SU-DHL-6 (cell line): ENCODE data around the gene NTN3.

Experiments
- H2AFZ ChIP-seq: fragments of 200-600 bp; sonication (generic); 2 replicates; pipeline ENCODE4 v1.6.1; 2014; ENCODE audit warnings: low read depth, mild to moderate bottlenecking, moderate library complexity, mixed read lengths, antibody characterized with exemption, low read length; ENCODE audit not compliant: severe bottlenecking
- H3F3A ChIP-seq: fragments of 200-600 bp; shearing (Covaris generic); 2 replicates; pipeline ENCODE4 v1.6.0; 2016; ENCODE audit warnings: antibody characterized with exemption, mild to moderate bottlenecking; ENCODE audit not compliant: insufficient read depth
- H3K27ac ChIP-seq: fragments of 200-600 bp; sonication (generic); 2 replicates; pipeline ENCODE4 v1.5.1; 2016; ENCODE audit warnings: low read depth, mild to moderate bottlenecking, low read length, moderate library complexity, mixed read lengths
- H3K27me3 ChIP-seq: fragments of 200-600 bp; sonication (generic), shearing (Covaris generic); 2 replicates; pipeline ENCODE4 v1.6.0; 2014; ENCODE audit warnings: mild to moderate bottlenecking, low read length
- H3K36me3 ChIP-seq: fragments of 200-600 bp; sonication (generic); 2 replicates; pipeline ENCODE4 v1.6.1; 2014; ENCODE audit warnings: mild to moderate bottlenecking, low read length, mixed read lengths
- H3K4me2 ChIP-seq: fragments of 300-600, 200-600 bp; shearing (Covaris generic), sonication (generic); 2 replicates; pipeline ENCODE4 v1.6.0; 2014; ENCODE audit warnings: low read length, low read depth, mild to moderate bottlenecking; ENCODE audit not compliant: poor library complexity, severe bottlenecking
- H3K4me3 ChIP-seq: fragments of 200-600 bp; sonication (generic); 2 replicates; pipeline ENCODE4 v1.5.1; 2014; ENCODE audit warnings: antibody characterized with exemption, low read length, mild to moderate bottlenecking, mixed read lengths; ENCODE audit not compliant: insufficient read depth, poor library complexity, severe bottlenecking
- H3K79me2 ChIP-seq: fragments of 200-600 bp; sonication (generic); 2 replicates; pipeline ENCODE4 v1.6.1; 2014; ENCODE audit warnings: mild to moderate bottlenecking, low read length, moderate library complexity; ENCODE audit not compliant: insufficient read depth
- H3K9ac ChIP-seq: fragments of 200-600 bp; sonication (generic); 2 replicates; pipeline ENCODE4 v1.7.0; 2014; ENCODE audit warnings: mild to moderate bottlenecking, low read length
- H3K9me2 ChIP-seq: fragments of 200-600 bp; sonication (generic); replicated peaks from 2 replicates; pipeline ENCODE4 v1.6.1; 2014; ENCODE audit warnings: low read length; ENCODE audit not compliant: insufficient read depth
- H3K9me3 ChIP-seq: fragments of 200-600 bp; sonication (generic); 2 replicates; pipeline ENCODE4 v1.6.1; 2014; ENCODE audit warnings: low read length, mixed read lengths; ENCODE audit not compliant: insufficient read depth
- H4K20me1 ChIP-seq: fragments of 200-600 bp; sonication (generic); 2 replicates; pipeline ENCODE4 v1.6.1; 2014; ENCODE audit warnings: low read depth, mild to moderate bottlenecking, antibody characterized with exemption, low read length, moderate library complexity, mixed read lengths
- CTCF ChIP-seq: fragments of 200-600 bp; sonication (generic); IDR thresholded peaks from one replicate; pipeline ENCODE4 v1.5.1; 2017; ENCODE audit warnings: antibody characterized with exemption, mild to moderate bottlenecking, low read length, moderate library complexity; ENCODE audit not compliant: insufficient read depth, poor library complexity, severe bottlenecking
- EZH2phosphoT487 ChIP-seq: fragments of 200-600 bp; sonication (generic), shearing (Covaris generic); conservative IDR thresholded peaks from 2 replicates; pipeline ENCODE4 v1.6.1; 2018; ENCODE audit warnings: mild to moderate bottlenecking, antibody characterized with exemption, low read length, moderate library complexity, mixed read lengths

Gene NTN3

DNA sequence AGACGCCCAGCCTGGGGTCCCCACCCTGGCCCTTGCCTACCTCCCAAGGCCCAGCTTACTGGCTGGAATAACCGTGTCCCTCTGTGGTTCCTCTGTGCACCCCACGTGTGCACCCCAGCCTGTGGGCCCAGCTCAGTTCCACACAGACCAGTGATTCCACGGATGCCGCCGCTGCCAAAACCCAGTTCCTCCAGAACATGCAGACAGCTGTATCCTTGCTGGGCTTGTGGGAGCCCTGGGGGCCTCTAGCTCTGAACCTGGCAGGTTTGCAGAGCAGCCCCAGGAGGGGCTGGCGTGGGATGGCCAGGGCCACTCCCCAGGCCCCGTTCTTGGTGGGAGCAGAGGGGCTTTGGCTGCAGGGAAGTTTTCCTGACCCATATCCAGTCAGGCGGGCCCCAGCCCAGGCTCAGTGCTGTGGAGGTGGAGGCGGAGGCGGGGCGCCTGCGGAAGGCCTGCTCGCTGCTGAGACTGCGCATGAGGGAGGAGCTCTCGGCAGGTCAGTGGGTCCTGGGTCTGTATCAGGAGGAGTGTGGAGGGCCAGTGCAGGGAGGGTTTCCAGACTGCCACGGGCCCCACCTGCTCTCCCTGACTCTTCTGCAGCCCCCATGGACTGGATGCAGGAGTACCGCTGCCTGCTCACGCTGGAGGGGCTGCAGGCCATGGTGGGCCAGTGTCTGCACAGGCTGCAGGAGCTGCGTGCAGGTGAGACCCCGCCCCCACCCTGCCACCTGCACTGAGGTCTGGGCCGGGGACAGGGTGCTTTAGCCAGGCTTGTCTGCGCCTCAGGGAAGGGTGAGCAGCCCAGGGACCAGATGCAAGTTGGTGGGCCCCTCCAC lies 8.8 kb upstream of the NTN3 start:
- Histone ChIP-seq H3K27me3 (no peaks in the 10 kb centered on the region), H3K79me2 (peaks cover 14% of the 10 kb centered on the region; the same call in 1 of the 2 replicates), H3F3A (peaks cover 25% of the 10 kb centered on the region), H3K9ac (no peak overlapping the region), H2AFZ (no peak overlapping the region), H3K4me2 (no peak overlapping the region), H3K27ac (no peak overlapping the region), H4K20me1 (no peaks in the 10 kb centered on the region), H3K9me3 (no peaks in the 10 kb centered on the region), H3K4me3 (no peak overlapping the region), H3K36me3 (no peaks in the 10 kb centered on the region), H3K9me2 (no peaks in the 10 kb centered on the region)
- no peak for TF ChIP-seq EZH2phosphoT487
- no peak for TF ChIP-seq CTCF

- no peaks in the 10 kb centered on the region for H3K36me3 ChIP-seq
- H3K4me3 ChIP-seq = no peak overlapping the region
- no peak overlapping the region for H3K9ac ChIP-seq
Observed at GRCh38 chr16:2464333-2464732, 6.8 kb upstream of the NTN3 start.

GRCh38 chr16:2465653-2466415 lies 5.3 kb upstream of the NTN3 start:
- no peaks in the 10 kb centered on the region for H3K36me3 ChIP-seq
- peaks cover 13% of the 10 kb centered on the region; the same call in 1 of the 2 replicates for H3F3A ChIP-seq
- no peaks in the 10 kb centered on the region for H3K27me3 ChIP-seq
- H3K9me3 ChIP-seq = no peaks in the 10 kb centered on the region
- no peak overlapping the region for H3K27ac ChIP-seq
- no peak overlapping the region for H3K9ac ChIP-seq
- H3K79me2 ChIP-seq = peaks cover 8% of the 10 kb centered on the region; the same call in 1 of the 2 replicates
- no peak overlapping the region for H3K4me2 ChIP-seq
- no peak overlapping the region for H3K4me3 ChIP-seq
- H2AFZ ChIP-seq = no peak overlapping the region
- H3K9me2 ChIP-seq = no peaks in the 10 kb centered on the region
- H4K20me1 ChIP-seq = no peaks in the 10 kb centered on the region
- TF ChIP-seq CTCF (no peak), EZH2phosphoT487 (no peak)

More at GRCh38 chr16:2464333-2464732, 6.8 kb upstream of the NTN3 start:
- Histone ChIP-seq H3K9me3 (no peaks in the 10 kb centered on the region), H3K9me2 (no peaks in the 10 kb centered on the region), H3F3A (peaks cover 7% of the 10 kb centered on the region; the same call in 1 of the 2 replicates), H4K20me1 (no peaks in the 10 kb centered on the region), H3K79me2 (peaks cover 14% of the 10 kb centered on the region; the same call in 1 of the 2 replicates), H2AFZ (no peak overlapping the region), H3K27me3 (no peaks in the 10 kb centered on the region), H3K27ac (no peak overlapping the region), H3K4me2 (no peak overlapping the region)
- TF ChIP-seq CTCF = no peak
- TF ChIP-seq EZH2phosphoT487 = no peak
